GM23248 (cell line): ENCODE data around the gene PROS1.

Experiments
- EZH2 ChIP-seq: fragments of 200-600 bp; sonication (generic); IDR thresholded peaks from 2 replicates; pipeline ENCODE4 v1.6.1; 2018; ENCODE audit warnings: antibody characterized with exemption, mild to moderate bottlenecking; ENCODE audit not compliant: insufficient read depth, poor library complexity, severe bottlenecking
- EZH2phosphoT487 ChIP-seq: fragments of 200-600 bp; sonication (generic); IDR thresholded peaks from 2 replicates; pipeline ENCODE4 v1.6.1; 2018; ENCODE audit warnings: antibody characterized with exemption, moderate library complexity, mild to moderate bottlenecking, low read depth; ENCODE audit not compliant: insufficient read depth

DNA sequence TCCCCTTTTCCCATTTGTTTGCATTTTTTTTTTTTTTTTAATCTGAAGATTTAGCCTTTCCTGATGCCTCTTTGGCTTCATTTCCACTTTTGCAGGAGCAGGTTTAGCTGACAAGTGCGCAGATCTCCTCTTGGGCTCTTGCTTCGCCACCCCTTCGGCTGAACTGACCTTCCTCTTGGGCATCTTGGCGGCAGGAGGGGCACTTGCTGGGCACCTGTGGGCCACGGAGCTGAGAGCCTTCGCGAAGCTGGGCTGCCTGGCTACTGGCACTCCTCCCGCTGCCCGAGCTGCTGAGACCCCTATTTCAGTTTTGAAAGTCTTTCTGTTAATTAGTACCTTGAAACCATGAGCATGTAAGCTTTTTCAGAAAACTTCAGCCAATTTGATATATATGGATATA, 15.1 kb upstream of the PROS1 start:
- no peak for TF ChIP-seq EZH2
- no peak for TF ChIP-seq EZH2phosphoT487
